Activated CD8-positive, alpha-beta memory T cell treated with anti-CD3 and anti-CD28 coated beads for 36 hours (primary cell): ENCODE results near the gene SESN3. TPM values are rescaled to one million over a fixed set of nuclear protein-coding genes. Genes with fewer than 3 reads are reported as not detected.
"Not testable (repeated sequence)": the region's sequence is repeated elsewhere in the genome, so short reads cannot be mapped to it uniquely, and the experiment has no call there.

ENCODE experiments used
- CTCF ChIA-PET: fragments of 350-600 bp; sonication (Branson Sonifier 250); formaldehyde crosslinking; loops from one replicate; lab custom pipeline; 2021; ENCODE audit warnings: antibody characterized with exemption; lab: Charles Lee
- POLR2A ChIA-PET: fragments of 350-600 bp; sonication (Branson Sonifier 250); formaldehyde crosslinking; loops from one replicate; lab custom pipeline; 2021; ENCODE audit warnings: antibody characterized with exemption; lab: Charles Lee
- total RNA-seq, 2 experiments: library from RNA; stranded (reverse); gene quantifications; one replicate each; pipeline ENCODE4 v1.2.3, GENCODE V29; 2021

The SESN3 gene
- total RNA-seq, 2 experiments from 2014 or later = 15.3 to 15.5 TPM

GRCh38 chr11:95229993-95230809 is 801 bp downstream of the SESN3 start:
- POLR2A ChIA-PET = interaction anchor here (0.7 to 1.4 kb wide), 3 partner anchors 77 to 560 kb away, joined by 3 to 6 read pairs (median 4); partner anchors contain the start of genes CEP57 and FAM76B
- CTCF ChIA-PET = no interaction called here

DNA sequence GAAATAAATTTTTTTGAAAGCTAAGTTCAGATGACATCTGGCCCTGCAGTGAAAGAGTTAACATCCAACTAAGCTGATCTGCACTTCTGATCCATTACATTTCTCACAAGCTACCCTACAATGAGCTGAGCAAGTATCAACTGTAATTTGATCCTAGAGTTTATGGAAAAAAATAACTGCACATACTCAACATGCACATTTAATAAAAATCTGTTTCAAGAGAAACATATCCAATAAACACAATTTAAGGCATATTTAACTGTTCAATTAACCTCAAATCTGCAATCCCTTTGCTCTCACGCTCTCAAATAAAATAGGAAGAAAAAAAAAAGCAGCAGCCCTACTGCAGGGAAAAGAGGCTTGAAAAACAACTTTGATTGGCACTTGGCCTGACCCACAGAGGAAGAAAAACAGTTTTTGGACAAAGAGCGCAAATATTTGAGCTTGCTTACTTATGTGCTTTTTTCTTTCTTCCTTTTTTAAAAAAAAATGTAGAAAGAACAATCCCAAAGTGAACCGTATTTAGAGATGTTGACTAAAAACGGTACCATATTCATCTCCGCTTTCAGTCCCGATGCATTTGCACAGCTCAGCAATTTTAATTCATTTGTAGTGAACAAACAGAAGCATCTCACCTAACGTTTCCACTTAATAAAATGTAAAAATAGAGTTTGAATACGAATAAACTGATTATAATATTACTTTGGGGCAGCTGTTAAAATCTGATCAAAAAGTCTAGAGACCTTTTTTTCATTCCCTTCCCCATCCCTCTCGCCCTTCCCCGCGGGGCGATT is 1.6 kb downstream of the SESN3 start:
- CTCF ChIA-PET = interaction anchor here (0.5 kb wide), 1 partner anchor 63 kb away, joined by 5 read pairs; no protein-coding TSS in a partner anchor
- POLR2A ChIA-PET = interaction anchor here (0.7 to 1.2 kb wide), 2 partner anchors 76 to 110 kb away, joined by 3 to 4 read pairs; no protein-coding TSS in a partner anchor

DNA sequence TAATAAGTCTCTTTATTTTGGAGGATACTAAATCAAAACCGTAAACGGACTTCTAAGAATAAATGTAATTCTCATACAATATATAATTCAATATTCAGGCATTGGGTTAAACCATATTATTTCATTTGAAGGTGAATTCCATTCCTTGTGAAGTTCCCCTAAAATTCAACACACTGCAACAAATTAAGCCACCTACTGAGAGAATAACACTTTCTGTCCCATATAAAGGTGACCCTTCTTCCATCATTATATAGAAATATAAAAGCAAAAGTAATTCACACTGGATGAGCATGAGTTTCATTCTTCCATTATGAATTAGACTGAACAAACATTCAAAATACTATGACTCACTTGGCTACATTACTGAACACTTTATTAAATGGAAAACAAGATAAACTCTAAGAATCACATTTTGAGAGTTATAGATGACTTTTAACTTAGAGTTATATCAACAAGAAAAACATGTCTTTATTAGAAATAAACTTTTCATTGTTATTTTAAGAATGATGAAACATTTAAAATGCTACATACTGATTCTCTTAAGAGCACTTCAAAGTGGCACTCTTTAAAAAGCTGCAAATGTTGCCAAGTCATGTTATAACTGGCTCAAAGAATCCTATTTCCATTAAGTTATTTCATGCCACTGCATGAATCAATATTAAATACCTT is 2.8 kb downstream of the SESN3 start:
- POLR2A ChIA-PET = no interaction called here
- CTCF ChIA-PET = no interaction called here

DNA sequence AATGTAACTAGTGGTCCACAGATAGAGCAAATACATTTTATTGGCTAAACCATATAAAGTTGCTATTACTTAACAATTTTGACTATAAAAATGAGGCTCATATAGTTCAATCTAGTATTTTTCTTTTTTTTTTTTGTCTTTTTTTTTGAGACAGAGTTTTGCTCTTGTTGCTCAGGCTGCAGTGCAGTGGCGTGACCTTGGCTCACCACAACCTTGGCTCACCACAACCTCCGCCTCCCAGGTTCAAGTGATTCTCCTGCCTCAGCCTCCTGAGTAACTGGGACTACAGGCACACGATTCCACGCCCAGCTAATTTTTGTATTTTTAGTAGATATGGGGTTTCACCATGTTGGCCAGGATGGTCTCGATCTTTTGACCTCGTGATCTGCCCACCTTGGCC is 3.9 kb downstream of the SESN3 start:
- CTCF ChIA-PET, POLR2A ChIA-PET: not testable (repeated sequence)

DNA sequence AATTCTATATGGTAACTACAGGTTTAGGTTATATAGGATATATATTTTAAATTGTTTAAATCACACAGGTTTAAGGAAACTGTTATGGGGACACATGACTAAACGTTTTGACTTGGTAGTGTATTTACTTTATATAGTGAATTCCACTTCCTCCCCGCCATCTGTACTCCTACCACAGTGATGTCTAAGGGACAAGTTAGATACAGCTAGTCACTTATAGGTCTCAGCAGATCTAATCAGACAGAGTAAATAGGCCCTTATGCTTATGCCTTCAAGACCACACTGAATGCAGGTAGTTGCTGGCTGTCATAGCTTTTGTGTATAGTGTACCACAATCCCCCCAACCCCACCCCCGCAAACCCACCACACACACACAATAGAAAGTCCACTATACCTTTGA is 8.2 kb downstream of the SESN3 start:
- CTCF ChIA-PET = interaction anchor here (1.3 kb wide), 1 partner anchor 482 kb away, joined by 4 read pairs; no protein-coding TSS in a partner anchor
- POLR2A ChIA-PET = no interaction called here

GRCh38 chr11:95219599-95219998 is 11.4 kb downstream of the SESN3 start:
- POLR2A ChIA-PET = no interaction called here

DNA sequence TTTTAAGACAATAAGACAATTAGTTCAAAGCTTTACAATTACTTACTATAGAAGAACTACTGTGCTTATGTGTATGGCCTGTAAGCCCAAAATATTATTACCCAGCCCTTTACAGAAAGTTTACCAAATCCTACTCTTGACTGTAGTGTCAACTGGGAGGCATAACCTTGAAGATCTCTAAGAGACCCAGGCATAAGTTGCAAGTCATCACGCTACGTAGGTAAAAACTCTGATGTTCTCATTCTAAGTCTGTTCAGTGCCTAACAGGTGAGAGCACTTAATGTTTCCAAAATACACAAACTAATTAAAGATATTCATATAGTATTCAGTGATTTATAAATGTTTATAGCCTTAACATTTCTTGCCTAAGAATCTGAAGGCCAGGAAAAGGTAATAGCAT is 12.9 kb downstream of the SESN3 start:
- ChIA-PET CTCF (interaction anchor here (0.6 kb wide), 1 partner anchor 19 kb away, joined by 4 read pairs; no protein-coding TSS in a partner anchor), POLR2A (interaction anchor here (2.3 kb wide), 1 partner anchor 14 kb away, joined by 9 read pairs; the partner anchor contains the start of gene SESN3)

More at GRCh38 chr11:95219599-95219998, 11.4 kb downstream of the SESN3 start:
- CTCF ChIA-PET = no interaction called here

DNA sequence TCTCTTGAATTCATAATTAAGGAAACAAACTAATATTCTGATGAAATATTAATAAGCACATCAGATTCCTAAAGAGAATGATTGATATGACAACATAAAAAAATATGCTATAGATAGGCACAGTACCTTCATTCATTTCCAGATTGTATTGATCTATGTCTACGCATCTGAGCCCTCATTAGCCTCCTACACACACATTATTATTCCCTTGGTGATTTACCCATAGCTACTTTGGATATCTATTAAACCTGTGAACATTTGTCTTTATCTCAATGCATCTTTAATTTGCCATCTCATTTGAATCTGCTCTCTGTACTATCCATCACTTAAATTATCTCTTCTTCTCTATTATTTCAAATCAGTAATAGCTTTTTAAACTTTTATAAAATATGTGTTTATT is 18.4 kb downstream of the SESN3 start:
- ChIA-PET POLR2A (no interaction called here), CTCF (no interaction called here)

DNA sequence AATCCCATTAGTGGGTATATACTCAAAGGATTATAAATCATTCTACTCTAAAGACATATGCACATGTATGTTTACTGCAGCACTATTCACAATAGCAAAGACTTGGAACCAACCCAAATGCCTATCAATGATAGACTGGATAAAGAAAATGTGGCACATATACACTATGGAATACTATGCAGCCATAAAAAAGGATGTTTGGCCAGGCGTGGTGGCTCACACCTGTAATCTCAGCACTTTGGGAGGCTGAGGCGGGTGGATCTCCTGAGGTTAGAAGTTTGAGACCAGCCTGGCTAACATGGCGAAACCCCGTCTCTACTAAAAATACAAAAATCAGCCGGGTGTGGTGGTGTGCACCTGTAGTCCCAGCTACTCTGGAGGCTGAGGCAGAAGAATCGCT is 21.5 kb downstream of the SESN3 start:
- CTCF ChIA-PET, POLR2A ChIA-PET: not testable (repeated sequence)

DNA sequence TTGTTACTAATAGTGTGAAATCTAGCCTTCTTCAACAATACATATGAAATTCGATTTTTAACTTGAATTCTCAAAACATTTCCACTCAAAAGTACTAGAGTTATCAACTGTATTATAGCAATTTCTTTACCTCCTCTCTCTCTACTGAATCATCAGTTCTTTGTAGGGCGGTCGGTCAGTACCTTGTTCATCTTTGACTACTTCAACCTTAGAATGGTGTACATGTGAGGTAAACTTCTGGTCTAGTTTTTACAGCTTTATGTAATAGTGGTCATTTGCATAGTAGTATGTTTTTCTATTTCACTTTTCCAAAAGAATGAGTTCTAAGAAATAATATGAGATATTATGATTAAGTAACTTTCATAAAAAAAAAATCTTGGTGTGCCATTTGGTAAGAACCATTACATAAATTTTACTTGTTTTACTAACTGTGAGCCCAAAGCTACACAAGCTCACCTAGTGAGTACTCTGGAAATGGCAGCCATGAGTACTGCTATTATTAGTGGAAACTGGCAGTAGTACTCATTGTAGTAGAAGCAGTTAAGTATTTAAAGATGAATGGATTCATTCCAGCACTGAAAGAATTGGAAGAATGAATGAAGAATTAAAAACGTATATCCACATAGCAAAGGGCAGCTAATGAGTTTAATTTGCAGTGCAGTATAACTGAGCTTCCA is 30.1 kb downstream of the SESN3 start:
- POLR2A ChIA-PET = no interaction called here
- CTCF ChIA-PET = interaction anchor here (1.1 to 1.5 kb wide), 2 partner anchors 8 to 49 kb away, joined by 3 read pairs; no protein-coding TSS in a partner anchor

- POLR2A ChIA-PET = no interaction called here
- CTCF ChIA-PET = no interaction called here
Observed at GRCh38 chr11:95195831-95196230, 35.2 kb downstream of the SESN3 start.

DNA sequence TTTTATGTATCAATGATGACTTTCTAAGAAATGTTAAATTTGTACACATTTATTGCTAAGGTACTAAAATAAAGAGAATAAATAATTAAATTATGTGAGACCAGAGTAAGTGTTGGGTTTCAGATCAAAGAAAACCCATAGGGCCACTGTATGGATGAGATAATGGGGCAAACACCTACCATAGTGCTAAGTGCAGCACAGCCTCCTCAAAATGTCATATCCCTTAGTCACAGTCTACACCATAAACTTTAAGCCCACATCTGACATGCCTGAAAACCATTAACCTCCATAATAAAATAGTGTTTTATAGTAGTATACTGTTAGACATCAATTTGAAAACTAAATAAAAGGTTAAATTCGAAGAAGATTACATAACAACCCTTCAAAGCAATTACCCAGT is 37.5 kb downstream of the SESN3 start:
- POLR2A ChIA-PET = no interaction called here
- CTCF ChIA-PET = interaction anchor here (0.8 to 1.5 kb wide), 2 partner anchors 8 to 512 kb away, joined by 3 read pairs; no protein-coding TSS in a partner anchor

DNA sequence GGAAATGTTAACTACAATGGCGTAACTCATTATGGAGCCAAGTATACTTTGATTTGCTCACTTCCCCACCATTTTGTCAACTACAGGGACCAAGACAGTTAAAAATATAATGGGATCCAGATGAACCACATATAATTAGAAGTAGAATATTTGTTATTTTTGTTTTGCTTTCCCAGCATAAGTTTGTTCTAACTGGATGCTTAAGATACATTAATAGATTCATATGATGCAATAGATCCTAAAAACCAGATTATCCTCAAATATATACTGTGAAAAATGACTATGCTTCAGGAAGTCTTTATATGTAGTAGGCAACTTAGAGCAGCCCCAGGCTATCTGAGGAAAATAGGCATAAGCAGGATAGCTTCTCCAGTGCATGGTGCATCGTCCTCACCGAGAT is 38.3 kb downstream of the SESN3 start:
- POLR2A ChIA-PET = no interaction called here

DNA sequence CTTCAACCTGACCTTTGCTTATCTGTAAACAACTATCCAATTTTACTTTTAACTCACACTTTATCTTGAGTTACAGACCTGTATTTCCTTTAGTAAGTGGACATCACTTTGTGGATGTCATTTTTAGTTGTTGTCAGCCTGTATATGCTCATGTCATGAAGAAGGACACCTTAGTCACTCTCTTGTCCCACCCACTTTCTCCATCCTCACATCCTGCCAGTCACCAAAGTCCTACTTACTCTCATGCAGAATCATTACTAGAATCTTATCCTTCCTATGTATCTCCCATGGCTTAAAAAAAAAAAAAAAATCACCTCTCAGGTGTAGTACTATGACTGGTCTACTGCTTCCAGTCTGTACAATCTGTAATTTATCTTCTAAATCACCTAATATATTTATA is 43.3 kb downstream of the SESN3 start:
- POLR2A ChIA-PET = no interaction called here
- CTCF ChIA-PET = no interaction called here

More for the DNA sequence above, 38.3 kb downstream of the SESN3 start:
- CTCF ChIA-PET = interaction anchor here (0.8 to 1.5 kb wide), 2 partner anchors 9 to 513 kb away, joined by 3 read pairs; no protein-coding TSS in a partner anchor

GRCh38 chr11:95182397-95182796 is 48.6 kb downstream of the SESN3 start:
- CTCF ChIA-PET = no interaction called here
- POLR2A ChIA-PET = no interaction called here

DNA sequence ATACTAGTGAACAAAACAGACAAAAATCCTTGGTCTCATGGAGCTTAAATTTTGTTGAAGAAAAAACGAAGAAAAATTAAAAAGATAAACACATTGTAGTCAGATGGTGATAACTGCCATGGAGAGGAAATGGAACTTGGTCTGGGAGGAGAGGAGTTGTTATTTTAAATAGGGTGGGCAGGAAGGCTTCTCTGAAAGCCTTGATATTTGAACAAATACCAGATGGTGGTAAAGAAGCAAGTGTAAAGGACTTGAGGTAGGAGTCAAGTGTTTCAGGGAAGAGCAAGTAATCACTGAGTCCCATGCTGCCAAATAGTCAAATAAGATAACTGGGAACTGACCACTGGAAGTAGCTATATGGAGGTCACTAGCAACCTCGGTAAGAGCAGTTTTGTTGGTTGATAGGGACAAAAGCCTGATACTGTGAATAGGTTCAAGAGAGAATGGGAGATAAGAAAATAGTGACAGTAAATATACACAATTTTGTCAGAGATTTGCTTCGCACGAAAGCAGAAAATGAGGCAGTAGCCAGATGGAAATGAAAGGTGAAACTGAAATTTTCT is 55.1 kb downstream of the SESN3 start:
- ChIA-PET CTCF (no interaction called here), POLR2A (no interaction called here)

- CTCF ChIA-PET = no interaction called here
Observed at GRCh38 chr11:95170294-95170693, 60.7 kb downstream of the SESN3 start.

GRCh38 chr11:95166781-95167180 is 64.2 kb downstream of the SESN3 start:
- ChIA-PET CTCF (no interaction called here), POLR2A (no interaction called here)

More at GRCh38 chr11:95170294-95170693, 60.7 kb downstream of the SESN3 start:
- POLR2A ChIA-PET = no interaction called here
